NCI-H187 (cell line): ENCODE results near the gene CYGB.
"Not testable (repeated sequence)": the region's sequence is repeated elsewhere in the genome, so short reads cannot be mapped to it uniquely, and the experiment has no call there.

Experiments
- DNase-seq, 2 experiments: peaks; one replicate each; lab custom pipeline; 2025; lab: John Stamatoyannopoulos, UW

The CYGB gene

GRCh38 chr17:76567634-76568432 is 30.3 kb upstream of the CYGB start:
- DNase-seq, result no peak

DNA sequence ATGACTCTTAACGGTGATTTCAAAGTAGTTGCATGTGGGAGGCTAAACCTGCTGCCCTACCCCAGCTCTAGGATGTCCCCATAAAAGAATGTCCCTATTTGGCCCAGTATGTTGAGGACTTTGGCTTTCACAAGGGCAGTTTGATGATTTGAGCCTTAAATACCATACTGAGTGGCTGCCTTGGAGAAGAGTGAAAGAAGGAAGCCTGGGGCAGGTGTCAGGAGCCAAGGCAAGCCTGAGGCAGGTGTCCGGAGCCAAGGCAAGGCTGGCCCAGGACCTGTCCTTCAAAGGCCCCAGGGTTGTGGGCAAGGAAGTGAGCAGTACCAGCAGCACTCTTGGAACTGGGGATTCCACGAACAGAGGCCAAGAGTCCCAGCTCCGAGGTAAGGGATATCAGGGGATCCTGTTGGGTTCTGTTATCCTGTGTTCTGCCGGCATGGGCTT is 29.5 kb upstream of the CYGB start:
- no peak for DNase-seq

DNA sequence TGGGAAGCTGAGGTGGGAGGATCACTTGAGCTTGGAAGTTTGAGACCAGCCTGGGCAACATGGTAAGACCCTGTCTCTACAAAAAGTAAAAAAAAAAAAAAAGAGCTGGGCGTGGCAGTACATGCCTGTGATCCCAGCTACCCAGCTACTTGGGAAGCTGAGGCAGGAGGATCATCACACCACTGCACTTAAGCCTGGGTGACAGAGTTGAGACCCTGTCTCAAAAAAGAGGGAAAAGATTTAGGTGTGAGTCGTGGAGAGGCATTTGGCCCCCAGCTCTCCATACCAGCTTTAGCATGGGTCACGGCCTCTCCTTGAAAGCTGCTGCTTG is 29.1 kb upstream of the CYGB start:
- no peak for DNase-seq

DNA sequence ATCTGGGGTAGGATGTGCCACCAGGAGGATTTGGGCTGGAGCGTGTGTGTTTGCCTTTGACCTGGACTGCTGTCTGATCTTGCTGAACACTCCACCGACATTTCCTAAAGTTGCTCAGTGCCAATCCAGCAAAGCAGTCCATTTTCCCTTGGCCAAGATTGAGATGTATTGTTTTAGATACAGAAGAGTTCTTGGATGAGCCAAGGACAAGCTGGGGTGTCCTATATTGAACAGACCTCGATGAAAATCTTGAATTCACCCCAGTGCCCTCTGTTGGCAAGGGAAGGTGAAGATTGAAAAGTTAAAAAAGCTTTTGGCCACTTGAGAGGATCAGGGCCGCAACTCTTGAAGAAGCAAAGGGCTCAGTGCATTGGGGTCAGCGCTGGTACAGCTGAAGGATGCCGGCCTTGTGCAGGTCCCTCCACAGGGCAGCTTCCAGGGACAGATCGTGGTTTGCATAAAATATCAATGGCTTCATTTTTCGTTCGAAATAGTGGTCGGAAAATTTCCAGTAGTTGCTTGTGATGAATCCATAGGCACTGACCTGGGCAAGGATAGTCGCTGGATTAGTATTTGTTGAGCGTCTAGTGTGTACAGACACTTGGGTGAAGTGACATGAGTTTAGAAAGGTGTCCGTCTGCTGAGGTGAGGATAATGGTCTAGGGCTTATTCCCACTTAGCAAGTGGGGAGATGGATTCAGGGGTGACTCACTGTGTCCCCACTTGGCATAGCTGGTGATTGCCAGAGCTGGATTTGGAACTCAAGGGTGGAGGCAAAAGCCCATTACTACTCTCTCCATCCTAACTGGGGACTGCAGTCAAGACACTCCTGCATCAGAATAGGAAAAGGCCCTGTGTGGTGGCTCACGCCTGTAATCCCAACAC is 28.5 kb upstream of the CYGB start:
- no peak for DNase-seq

- not testable (repeated sequence) for DNase-seq
Measured at GRCh38 chr17:76564991-76565727, 27.6 kb upstream of the CYGB start.

GRCh38 chr17:76563359-76563758 is 25.9 kb upstream of the CYGB start:
- DNase-seq, result not testable (repeated sequence)

- DNase-seq, result no peak
Measured at GRCh38 chr17:76562734-76563148, 25.2 kb upstream of the CYGB start.

DNA sequence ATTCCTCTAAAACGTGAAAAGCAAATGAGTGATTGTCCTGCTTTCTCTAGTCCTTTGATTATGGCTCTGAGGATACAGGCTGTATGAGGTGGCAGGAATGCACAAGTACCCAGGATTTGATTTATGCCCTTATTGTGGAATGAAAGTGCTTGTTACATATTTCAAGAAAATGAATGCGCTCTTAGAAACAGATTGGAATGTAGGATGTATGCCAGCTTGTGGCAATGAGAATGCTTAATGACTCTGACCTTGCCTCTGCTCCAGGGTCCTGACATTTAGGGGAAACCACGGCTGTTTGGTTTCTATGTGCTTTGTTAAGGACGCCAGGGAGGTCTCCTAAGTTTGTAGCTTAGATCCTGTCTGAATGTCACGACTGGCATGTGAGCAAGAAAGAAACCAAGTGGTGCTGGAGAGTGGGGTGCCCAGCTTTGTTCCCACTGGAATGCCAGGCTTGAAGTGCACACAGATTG is 24.3 kb upstream of the CYGB start:
- no peak for DNase-seq

- DNase-seq, result no peak
Measured at GRCh38 chr17:76561332-76561731, 23.8 kb upstream of the CYGB start.

GRCh38 chr17:76560877-76561221 is 23.3 kb upstream of the CYGB start:
- DNase-seq, result no peak

- DNase-seq, result no peak
Measured at GRCh38 chr17:76560036-76560876, 22.7 kb upstream of the CYGB start.

DNA sequence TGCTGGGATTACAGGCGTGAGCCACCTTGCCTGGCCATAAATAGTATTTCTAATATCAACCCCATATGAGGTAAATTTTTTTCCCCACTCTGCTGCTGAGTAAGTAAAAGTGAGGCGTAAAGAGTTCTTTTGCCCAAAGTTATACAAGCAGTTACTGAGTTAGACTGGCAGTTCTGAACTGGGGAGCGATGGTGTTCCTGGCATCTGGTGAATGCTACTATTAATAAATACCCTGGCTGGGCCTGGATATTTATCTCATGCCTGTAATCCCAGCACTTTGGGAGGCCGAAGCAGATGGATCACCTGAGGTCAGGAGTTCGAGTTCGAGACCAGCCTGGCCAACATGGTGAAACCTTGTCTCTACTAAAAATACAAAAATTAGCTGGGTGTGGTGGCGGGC is 22.0 kb upstream of the CYGB start:
- not testable (repeated sequence) for DNase-seq

DNA sequence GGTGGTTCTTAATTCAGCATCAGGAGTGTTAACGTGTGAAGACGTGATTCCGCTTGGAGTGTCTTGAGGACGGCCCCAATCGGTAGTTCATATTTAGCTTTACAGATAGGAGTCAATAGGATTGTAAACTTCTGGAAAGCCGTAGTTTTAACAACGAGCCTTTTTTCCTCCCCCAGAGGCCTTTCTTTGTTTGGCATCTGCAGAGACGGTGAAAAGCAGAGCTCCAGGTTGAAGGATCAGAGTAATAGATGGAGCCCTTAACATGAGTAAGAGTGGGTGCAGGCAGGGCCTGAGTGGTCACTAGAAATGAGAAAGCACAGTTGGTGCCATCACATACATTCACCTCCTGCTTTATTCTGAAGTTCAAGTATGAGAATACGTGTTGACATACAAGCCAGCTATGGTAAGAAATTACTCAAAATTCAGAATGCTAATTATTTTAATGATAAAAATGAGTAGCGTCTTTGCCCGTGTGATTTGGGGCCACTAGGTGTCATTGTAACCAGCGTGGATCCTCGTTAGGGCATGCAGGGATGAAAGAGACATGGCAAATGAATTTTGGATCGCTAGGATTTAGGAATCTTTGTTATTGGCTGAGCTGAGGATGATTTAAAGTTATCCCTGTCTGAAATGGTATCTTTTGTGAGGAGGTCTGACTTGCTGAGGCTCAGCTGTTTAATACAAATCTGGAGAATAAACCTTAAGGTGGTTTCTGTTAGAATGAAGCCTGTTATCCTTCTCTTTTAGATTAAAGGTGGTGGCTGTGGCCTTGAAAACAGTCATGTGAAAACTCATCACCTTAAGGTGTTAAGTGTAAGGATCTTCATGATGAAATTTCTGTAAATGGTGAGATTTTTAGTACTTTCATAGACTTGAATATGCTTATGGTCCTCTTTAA is 20.9 kb upstream of the CYGB start:
- DNase-seq, result no peak

- DNase-seq, result peak; percentile 52 to 89
Measured at GRCh38 chr17:76557368-76558197, 20.1 kb upstream of the CYGB start.

DNA sequence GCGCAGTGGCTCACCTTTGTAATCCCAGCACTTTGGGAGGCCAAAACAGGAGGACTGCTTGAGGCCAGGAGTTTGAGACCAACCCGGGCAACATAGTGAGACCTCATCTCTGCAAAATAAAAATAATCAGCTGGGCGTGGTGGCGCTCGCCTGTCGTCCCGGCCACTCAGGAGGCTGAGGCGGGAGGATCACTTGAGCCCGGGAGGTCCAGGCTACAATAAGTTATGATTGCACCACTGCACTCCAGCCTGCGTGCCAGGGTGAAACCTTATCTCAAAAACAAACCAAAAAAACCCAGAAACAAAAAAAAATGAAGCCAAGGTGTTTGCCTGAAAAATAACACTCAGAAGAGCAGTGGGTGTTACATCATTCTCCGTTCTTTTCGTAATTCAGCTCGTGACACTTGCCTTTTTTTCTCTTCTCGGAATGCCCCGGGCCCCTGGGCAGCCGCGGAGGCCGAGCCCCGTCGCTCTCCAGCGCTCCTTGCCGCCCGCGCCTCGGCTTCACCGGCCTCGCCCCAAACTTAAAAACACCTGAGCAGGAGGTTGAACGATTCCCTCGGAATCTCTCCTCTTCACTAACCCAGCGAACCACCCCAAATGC is 19.4 kb upstream of the CYGB start:
- DNase-seq, result no peak

GRCh38 chr17:76554131-76554530 is 16.6 kb upstream of the CYGB start:
- no peak for DNase-seq

DNA sequence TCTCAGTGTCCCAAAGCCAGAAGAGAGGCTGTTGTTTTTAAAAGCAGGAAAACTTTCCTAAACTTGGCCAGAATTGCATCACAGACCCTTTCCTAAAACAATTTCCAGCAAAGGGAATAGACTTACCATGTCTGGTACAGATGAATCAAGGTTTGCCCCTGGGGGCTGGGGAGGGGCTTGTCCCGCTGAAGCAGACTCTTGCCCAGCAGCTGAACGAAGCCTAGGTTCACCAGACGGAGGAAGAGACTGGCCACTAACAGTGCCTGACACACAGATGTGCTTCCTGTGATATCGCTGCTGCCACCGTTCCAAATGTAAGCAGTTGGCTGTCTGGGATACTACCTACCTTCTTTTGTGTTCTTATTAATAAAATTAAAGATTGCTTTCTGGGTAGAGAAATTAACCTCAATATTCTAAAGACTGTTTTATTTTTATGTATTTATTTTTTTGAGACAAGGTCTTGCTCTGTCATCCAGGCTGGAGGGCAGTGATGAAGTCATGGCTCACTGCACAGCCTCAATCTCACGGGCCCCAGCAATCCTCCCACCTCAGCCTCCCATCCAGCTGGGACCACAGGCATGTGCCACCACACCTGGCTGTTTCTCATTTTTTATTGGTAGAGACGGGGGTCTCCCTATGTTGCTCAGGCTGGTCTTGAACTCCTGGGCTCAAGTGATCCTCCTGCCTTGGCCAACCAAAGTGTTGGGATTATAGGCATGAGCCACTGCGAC is 15.8 kb upstream of the CYGB start:
- no peak for DNase-seq

DNA sequence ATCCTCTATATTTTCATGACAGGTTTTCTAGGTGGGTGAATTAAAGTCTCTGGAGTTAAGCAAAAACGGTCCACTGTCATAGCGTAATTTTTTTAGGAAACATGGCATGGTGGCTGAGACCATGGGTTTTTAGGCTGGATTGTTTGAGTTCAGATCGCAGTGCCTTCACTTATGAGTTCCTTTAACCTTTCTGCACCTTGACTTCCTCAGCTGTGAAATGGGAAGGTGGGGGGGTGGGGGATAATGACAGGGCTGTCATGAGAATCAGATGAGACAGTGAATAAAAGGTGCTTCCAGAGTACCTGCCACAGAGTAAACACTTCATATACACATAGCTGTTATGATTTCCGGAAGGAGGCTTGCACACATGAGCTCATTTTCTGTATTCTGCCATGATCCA is 14.2 kb upstream of the CYGB start:
- DNase-seq, result no peak
